WTC11 (cell line): ENCODE measurements around the gene COL12A1.

ENCODE experiments used
- EMX1 ChIP-seq: fragments of 250-450 bp; sonication (Bioruptor Pico); IDR thresholded peaks from 2 replicates; pipeline ENCODE4 v1.8.0; 2021; ENCODE audit warnings: mild to moderate bottlenecking
- GTF2I ChIP-seq: fragments of 250-450 bp; sonication (Bioruptor Pico); conservative IDR thresholded peaks from 2 replicates; pipeline ENCODE4 v1.4.0; 2021; ENCODE audit warnings: mild to moderate bottlenecking
- SMAD4 ChIP-seq: sonication (generic); formaldehyde crosslinking; IDR thresholded peaks from 2 replicates; pipeline ENCODE4 v1.8.0; 2022; ENCODE audit warnings: mild to moderate bottlenecking, missing genetic modification reagents
- ZNF232 ChIP-seq: sonication (generic); formaldehyde crosslinking; IDR thresholded peaks from 2 replicates; pipeline ENCODE4 v1.8.0; 2022; ENCODE audit warnings: mild to moderate bottlenecking, missing genetic modification reagents
- TF ChIP-seq, protein P1 (sequence below): sonication (generic); formaldehyde crosslinking; conservative IDR thresholded peaks from 2 replicates; pipeline ENCODE4 v1.8.1; 2022; ENCODE audit warnings: mild to moderate bottlenecking, missing genetic modification reagents
- TF ChIP-seq, protein P2 (sequence below): fragments of 200-600 bp; IDR thresholded peaks from 2 replicates; pipeline ENCODE4 v1.8.0; 2022; ENCODE audit warnings: antibody characterized with exemption
- TF ChIP-seq, protein P3 (sequence below): sonication (generic); formaldehyde crosslinking; IDR thresholded peaks from 2 replicates; pipeline ENCODE4 v1.8.1; 2023; ENCODE audit warnings: mild to moderate bottlenecking, missing genetic modification reagents, moderate library complexity
- TF ChIP-seq, protein P4 (sequence below): sonication (generic); formaldehyde crosslinking; IDR thresholded peaks from 2 replicates; pipeline ENCODE4 v1.8.0; 2022; ENCODE audit warnings: mild to moderate bottlenecking, missing genetic modification reagents
- TF ChIP-seq, protein P5 (sequence below): fragments of 250-450 bp; sonication (Bioruptor Pico); conservative IDR thresholded peaks from 2 replicates; pipeline ENCODE4 v1.9.0; 2021; ENCODE audit warnings: mild to moderate bottlenecking

DNA sequence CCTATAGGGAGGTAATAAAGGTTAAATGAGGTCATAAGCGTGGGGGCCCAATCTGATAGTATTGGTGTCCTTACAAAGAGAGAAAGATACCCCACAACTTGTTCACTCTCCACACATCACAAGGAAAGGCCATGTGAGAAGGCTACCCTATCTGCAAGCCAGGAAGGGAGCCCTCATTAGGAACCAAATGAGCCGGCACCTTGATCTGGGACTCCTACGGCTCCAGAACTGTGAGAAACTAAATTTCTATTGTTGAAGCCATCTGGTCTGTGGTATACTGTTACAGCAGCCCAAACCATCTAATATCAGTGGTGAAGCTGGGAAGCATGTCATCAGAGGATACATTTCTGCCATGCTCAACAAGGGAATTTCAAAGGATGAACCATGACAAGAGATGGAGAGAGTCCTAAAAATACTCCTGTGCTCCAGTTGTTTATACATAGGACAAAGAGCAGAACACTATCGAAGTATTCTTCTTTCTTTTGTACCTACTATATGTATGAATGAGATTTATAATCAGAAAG, 27.3 kb upstream of the COL12A1 start:
- no peak for TF ChIP-seq EMX1
- TF ChIP-seq, protein P1, sequence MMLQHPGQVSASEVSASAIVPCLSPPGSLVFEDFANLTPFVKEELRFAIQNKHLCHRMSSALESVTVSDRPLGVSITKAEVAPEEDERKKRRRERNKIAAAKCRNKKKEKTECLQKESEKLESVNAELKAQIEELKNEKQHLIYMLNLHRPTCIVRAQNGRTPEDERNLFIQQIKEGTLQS (CRISPR knock-in tag) = no peak
- TF ChIP-seq, protein P2, sequence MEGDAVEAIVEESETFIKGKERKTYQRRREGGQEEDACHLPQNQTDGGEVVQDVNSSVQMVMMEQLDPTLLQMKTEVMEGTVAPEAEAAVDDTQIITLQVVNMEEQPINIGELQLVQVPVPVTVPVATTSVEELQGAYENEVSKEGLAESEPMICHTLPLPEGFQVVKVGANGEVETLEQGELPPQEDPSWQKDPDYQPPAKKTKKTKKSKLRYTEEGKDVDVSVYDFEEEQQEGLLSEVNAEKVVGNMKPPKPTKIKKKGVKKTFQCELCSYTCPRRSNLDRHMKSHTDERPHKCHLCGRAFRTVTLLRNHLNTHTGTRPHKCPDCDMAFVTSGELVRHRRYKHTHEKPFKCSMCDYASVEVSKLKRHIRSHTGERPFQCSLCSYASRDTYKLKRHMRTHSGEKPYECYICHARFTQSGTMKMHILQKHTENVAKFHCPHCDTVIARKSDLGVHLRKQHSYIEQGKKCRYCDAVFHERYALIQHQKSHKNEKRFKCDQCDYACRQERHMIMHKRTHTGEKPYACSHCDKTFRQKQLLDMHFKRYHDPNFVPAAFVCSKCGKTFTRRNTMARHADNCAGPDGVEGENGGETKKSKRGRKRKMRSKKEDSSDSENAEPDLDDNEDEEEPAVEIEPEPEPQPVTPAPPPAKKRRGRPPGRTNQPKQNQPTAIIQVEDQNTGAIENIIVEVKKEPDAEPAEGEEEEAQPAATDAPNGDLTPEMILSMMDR = no peak
- no peak for TF ChIP-seq SMAD4 (CRISPR knock-in tag)
- TF ChIP-seq, protein P3, sequence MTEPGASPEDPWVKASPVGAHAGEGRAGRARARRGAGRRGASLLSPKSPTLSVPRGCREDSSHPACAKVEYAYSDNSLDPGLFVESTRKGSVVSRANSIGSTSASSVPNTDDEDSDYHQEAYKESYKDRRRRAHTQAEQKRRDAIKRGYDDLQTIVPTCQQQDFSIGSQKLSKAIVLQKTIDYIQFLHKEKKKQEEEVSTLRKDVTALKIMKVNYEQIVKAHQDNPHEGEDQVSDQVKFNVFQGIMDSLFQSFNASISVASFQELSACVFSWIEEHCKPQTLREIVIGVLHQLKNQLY (CRISPR knock-in tag) = no peak
- TF ChIP-seq, protein P4, sequence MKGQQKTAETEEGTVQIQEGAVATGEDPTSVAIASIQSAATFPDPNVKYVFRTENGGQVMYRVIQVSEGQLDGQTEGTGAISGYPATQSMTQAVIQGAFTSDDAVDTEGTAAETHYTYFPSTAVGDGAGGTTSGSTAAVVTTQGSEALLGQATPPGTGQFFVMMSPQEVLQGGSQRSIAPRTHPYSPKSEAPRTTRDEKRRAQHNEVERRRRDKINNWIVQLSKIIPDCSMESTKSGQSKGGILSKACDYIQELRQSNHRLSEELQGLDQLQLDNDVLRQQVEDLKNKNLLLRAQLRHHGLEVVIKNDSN (CRISPR knock-in tag) = no peak
- TF ChIP-seq, protein P5, sequence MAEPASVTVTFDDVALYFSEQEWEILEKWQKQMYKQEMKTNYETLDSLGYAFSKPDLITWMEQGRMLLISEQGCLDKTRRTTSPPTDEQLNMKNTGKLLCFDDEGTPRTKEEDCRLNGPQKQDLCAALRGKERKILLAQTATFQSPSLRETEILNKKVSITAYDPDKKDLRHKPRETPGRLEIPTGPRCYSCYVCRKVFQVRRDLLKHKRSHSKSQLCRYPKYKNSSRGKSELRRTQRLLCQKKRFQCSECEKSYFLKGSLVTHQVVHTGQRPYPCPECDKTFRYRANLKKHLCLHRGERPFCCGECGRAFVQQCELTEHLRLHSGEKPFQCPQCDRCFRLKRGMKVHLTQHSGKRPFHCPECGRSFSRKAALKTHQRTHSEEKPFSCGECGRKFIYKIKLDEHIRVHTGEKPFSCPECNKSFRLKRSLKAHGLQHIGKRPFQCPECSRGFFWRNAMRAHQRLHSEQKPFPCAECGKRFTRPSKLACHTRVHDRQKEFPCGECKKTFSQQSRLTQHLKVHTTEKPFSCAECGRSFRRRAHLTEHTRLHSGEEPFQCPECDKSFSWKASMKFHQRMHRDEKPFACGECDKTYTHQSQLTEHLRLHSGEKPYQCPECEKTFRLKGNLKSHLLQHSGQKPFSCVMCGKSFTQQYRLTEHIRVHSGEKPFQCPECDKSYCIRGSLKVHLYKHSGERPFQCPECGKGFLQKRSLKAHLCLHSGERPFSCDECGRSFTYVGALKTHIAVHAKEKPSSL = no peak
- TF ChIP-seq GTF2I (CRISPR knock-in tag) = no peak
- TF ChIP-seq ZNF232 (CRISPR knock-in tag) = no peak
